ENCODE measurements around the gene C19orf38. TPM values are rescaled to one million over a fixed set of nuclear protein-coding genes. Genes with fewer than 3 reads are reported as not detected.

The C19orf38 gene
- total RNA-seq, 1 experiment from 2014 or later = 0.07 TPM

GRCh38 chr19:10889880-10890279 lies 41.7 kb downstream of the C19orf38 start:
- H3K27me3 ChIP-seq (ENCODE audit: low read length) = no peaks in the 10 kb centered on the region
- H2AFZ ChIP-seq (ENCODE audit: low read length) = no peak overlapping the region
- CTCF ChIA-PET = no interaction called here
- no peaks in the 10 kb centered on the region for H3F3A ChIP-seq (ENCODE audit: low read length, unreplicated experiment)
- ATAC-seq (no peak), DNase-seq (no peak)
- H3K27ac ChIP-seq (ENCODE audit: low read length) = no peak overlapping the region
- no peaks in the 10 kb centered on the region for H3K9me2 ChIP-seq (replicated peaks; ENCODE audit: low read length)
- TF ChIP-seq EZH2 (IDR thresholded peaks at IDR 0.05; ENCODE audit: low read length, unreplicated experiment) = no peak
- TF ChIP-seq EZH2phosphoT487 (IDR thresholded peaks at IDR 0.05; ENCODE audit: borderline replicate concordance, low read length) = no peak
- TF ChIP-seq, protein P1, sequence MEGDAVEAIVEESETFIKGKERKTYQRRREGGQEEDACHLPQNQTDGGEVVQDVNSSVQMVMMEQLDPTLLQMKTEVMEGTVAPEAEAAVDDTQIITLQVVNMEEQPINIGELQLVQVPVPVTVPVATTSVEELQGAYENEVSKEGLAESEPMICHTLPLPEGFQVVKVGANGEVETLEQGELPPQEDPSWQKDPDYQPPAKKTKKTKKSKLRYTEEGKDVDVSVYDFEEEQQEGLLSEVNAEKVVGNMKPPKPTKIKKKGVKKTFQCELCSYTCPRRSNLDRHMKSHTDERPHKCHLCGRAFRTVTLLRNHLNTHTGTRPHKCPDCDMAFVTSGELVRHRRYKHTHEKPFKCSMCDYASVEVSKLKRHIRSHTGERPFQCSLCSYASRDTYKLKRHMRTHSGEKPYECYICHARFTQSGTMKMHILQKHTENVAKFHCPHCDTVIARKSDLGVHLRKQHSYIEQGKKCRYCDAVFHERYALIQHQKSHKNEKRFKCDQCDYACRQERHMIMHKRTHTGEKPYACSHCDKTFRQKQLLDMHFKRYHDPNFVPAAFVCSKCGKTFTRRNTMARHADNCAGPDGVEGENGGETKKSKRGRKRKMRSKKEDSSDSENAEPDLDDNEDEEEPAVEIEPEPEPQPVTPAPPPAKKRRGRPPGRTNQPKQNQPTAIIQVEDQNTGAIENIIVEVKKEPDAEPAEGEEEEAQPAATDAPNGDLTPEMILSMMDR (conservative IDR thresholded peaks at IDR 0.05; ENCODE audit: low read depth, low read length) = no peak
- POLR2A ChIA-PET (ENCODE audit: unreplicated experiment) = no interaction called here
- H4K20me1 ChIP-seq (ENCODE audit: low read length) = no peaks in the 10 kb centered on the region
- H3K4me1 ChIP-seq (ENCODE audit: insufficient read depth, low read length) = no peaks in the 10 kb centered on the region
- no TSS peak for BruUV-seq (replicated peaks)
- H3K4me3 ChIP-seq (ENCODE audit: low read length) = no peak overlapping the region
- intact Hi-C loops (cut with micrococcal nuclease) = no loop called here
- H3K79me2 ChIP-seq (ENCODE audit: low read length) = peaks cover 75% of the 10 kb centered on the region
- no peak overlapping the region for H3K4me2 ChIP-seq (ENCODE audit: low read length)
- no peaks in the 10 kb centered on the region for H3K9me3 ChIP-seq (ENCODE audit: low read length)
- no peak overlapping the region for H3K9ac ChIP-seq (ENCODE audit: low read length)
- H3K36me3 ChIP-seq (ENCODE audit: low read depth, low read length) = no peaks in the 10 kb centered on the region

- Histone ChIP-seq H3K4me3 (ENCODE audit: low read length) (no peak overlapping the region), H3F3A (ENCODE audit: low read length, unreplicated experiment) (peaks cover under 1% of the 10 kb centered on the region), H3K27me3 (ENCODE audit: low read length) (no peaks in the 10 kb centered on the region), H3K27ac (ENCODE audit: low read length) (no peak overlapping the region), H4K20me1 (ENCODE audit: low read length) (0 out of 2 replicates have a peak, but pooled peaks cover 4% of the 10 kb centered on the region), H3K36me3 (ENCODE audit: low read depth, low read length) (no peaks in the 10 kb centered on the region), H3K4me1 (ENCODE audit: insufficient read depth, low read length) (peaks cover 5% of the 10 kb centered on the region), H3K4me2 (ENCODE audit: low read length) (no peak overlapping the region), H3K9ac (ENCODE audit: low read length) (no peak overlapping the region), H3K79me2 (ENCODE audit: low read length) (peaks cover 67% of the 10 kb centered on the region), H3K9me2 (replicated peaks; ENCODE audit: low read length) (no peaks in the 10 kb centered on the region), H2AFZ (ENCODE audit: low read length) (no peak overlapping the region), H3K9me3 (ENCODE audit: low read length) (no peaks in the 10 kb centered on the region)
- CTCF ChIA-PET = interaction anchor here (0.5 kb wide), 1 partner anchor 85 kb away, joined by 11 read pairs; no protein-coding TSS in a partner anchor
- DNase-seq (no peak), ATAC-seq (no peak)
- TF ChIP-seq EZH2phosphoT487 (IDR thresholded peaks at IDR 0.05; ENCODE audit: borderline replicate concordance, low read length) = no peak
- TF ChIP-seq, protein P1 (conservative IDR thresholded peaks at IDR 0.05; ENCODE audit: low read depth, low read length) = no peak
- TF ChIP-seq EZH2 (IDR thresholded peaks at IDR 0.05; ENCODE audit: low read length, unreplicated experiment) = no peak
- intact Hi-C loops (cut with micrococcal nuclease) = no loop called here
- BruUV-seq (replicated peaks) = no TSS peak
- POLR2A ChIA-PET (ENCODE audit: unreplicated experiment) = no interaction called here
Observed at GRCh38 chr19:10891405-10892086, 43.3 kb downstream of the C19orf38 start.

- Histone ChIP-seq H3F3A (ENCODE audit: low read length, unreplicated experiment) (peaks cover 4% of the 10 kb centered on the region), H3K79me2 (ENCODE audit: low read length) (peaks cover 66% of the 10 kb centered on the region), H3K27ac (ENCODE audit: low read length) (no peak overlapping the region), H3K4me1 (ENCODE audit: insufficient read depth, low read length) (peaks cover 12% of the 10 kb centered on the region), H3K9ac (ENCODE audit: low read length) (no peak overlapping the region), H3K36me3 (ENCODE audit: low read depth, low read length) (no peaks in the 10 kb centered on the region), H3K27me3 (ENCODE audit: low read length) (no peaks in the 10 kb centered on the region), H3K9me3 (ENCODE audit: low read length) (no peaks in the 10 kb centered on the region), H3K9me2 (replicated peaks; ENCODE audit: low read length) (no peaks in the 10 kb centered on the region), H2AFZ (ENCODE audit: low read length) (no peak overlapping the region), H3K4me2 (ENCODE audit: low read length) (no peak overlapping the region), H4K20me1 (ENCODE audit: low read length) (peaks cover 11% of the 10 kb centered on the region; the same call in 1 of the 2 replicates), H3K4me3 (ENCODE audit: low read length) (no peak overlapping the region)
- intact Hi-C loops (cut with micrococcal nuclease) = no loop called here
- TF ChIP-seq, protein P1 (conservative IDR thresholded peaks at IDR 0.05; ENCODE audit: low read depth, low read length) = no peak
- TF ChIP-seq EZH2phosphoT487 (IDR thresholded peaks at IDR 0.05; ENCODE audit: borderline replicate concordance, low read length) = no peak
- TF ChIP-seq EZH2 (IDR thresholded peaks at IDR 0.05; ENCODE audit: low read length, unreplicated experiment) = no peak
- CTCF ChIA-PET = no interaction called here
- BruUV-seq (replicated peaks) = no TSS peak
- DNase-seq (no peak), ATAC-seq (no peak)
- POLR2A ChIA-PET (ENCODE audit: unreplicated experiment) = no interaction called here
Observed at GRCh38 chr19:10892256-10892655, 44.0 kb downstream of the C19orf38 start.
